Calu3 (cell line): ENCODE results near the gene GPR156. TPM values are rescaled to one million over a fixed set of nuclear protein-coding genes. Genes with fewer than 3 reads are reported as not detected.

Source experiments
- BruUV-seq: library from RNA; stranded (reverse); fragments of 400-500 nt; replicated peaks from 2 replicates; lab custom pipeline; 2021; lab: Mats Ljungman, UMichigan
- CTCF ChIA-PET: fragments of 300-600 bp; sonication (Branson Sonifier 250); formaldehyde crosslinking; loops from one replicate; lab custom pipeline; 2022; ENCODE audit warnings: antibody characterized with exemption; lab: Charles Lee
- DNase-seq: peaks from one replicate; pipeline ENCODE4 v3.0.0; 2022
- H3K27ac Mint-ChIP-seq: one replicate; pipeline ENCODE4 v1.8.0; 2022; ENCODE audit warnings: mixed read lengths; ENCODE audit not compliant: unreplicated experiment
- H3K27me3 Mint-ChIP-seq: one replicate; pipeline ENCODE4 v1.8.0; 2022; ENCODE audit warnings: mixed read lengths; ENCODE audit not compliant: unreplicated experiment
- H3K36me3 Mint-ChIP-seq: one replicate; pipeline ENCODE4 v1.8.0; 2022; ENCODE audit warnings: mild to moderate bottlenecking, moderate library complexity, mixed read lengths; ENCODE audit not compliant: insufficient read depth, unreplicated experiment
- H3K4me1 Mint-ChIP-seq: one replicate; pipeline ENCODE4 v1.8.0; 2022; ENCODE audit warnings: mild to moderate bottlenecking, low read depth, mixed read lengths; ENCODE audit not compliant: unreplicated experiment
- H3K4me3 Mint-ChIP-seq: one replicate; pipeline ENCODE4 v1.8.0; 2022; ENCODE audit warnings: mild to moderate bottlenecking, low read depth, moderate library complexity, mixed read lengths; ENCODE audit not compliant: unreplicated experiment
- H3K9me3 Mint-ChIP-seq: one replicate; pipeline ENCODE4 v1.8.0; 2022; ENCODE audit warnings: low read depth, mixed read lengths; ENCODE audit not compliant: unreplicated experiment
- intact Hi-C: fragments of 100-400 bp; cut with micrococcal nuclease; formaldehyde crosslinking; loops from one replicate; pipeline ENCODE4 v1.10.0; 2022; ENCODE audit not compliant: unreplicated experiment
- total RNA-seq: library from RNA; stranded (reverse); gene quantifications from 2 replicates; pipeline ENCODE4 v1.2.3, GENCODE V29; 2022
- TF ChIP-seq, protein P1 (sequence below): fragments of 200-600 bp; IDR thresholded peaks from one replicate; pipeline ENCODE4 v1.8.0; 2022; ENCODE audit warnings: antibody characterized with exemption; ENCODE audit not compliant: unreplicated experiment

The GPR156 gene
- total RNA-seq, 1 experiment from 2014 or later = 0.45 TPM

DNA sequence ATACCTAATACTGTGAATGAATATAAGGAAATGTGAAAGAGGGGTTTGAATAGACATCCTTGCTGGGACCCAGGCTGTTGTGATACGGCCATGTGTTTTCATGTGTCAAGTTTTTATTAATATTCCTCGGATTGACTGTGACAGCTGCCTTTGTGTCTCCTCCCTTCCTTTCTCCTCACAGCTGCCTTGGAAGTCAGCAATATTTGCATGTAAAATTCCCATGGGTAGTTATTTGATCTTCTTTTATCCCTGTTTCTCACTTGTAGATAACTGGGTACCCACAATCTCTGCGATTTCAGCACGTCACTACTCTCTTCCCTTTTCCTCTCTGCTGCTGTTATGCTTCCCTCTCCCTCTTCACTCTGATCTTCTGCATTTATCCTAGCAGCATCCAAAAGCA is 9.4 kb downstream of the GPR156 start:
- no TSS peak for BruUV-seq
- TF ChIP-seq, protein P1, sequence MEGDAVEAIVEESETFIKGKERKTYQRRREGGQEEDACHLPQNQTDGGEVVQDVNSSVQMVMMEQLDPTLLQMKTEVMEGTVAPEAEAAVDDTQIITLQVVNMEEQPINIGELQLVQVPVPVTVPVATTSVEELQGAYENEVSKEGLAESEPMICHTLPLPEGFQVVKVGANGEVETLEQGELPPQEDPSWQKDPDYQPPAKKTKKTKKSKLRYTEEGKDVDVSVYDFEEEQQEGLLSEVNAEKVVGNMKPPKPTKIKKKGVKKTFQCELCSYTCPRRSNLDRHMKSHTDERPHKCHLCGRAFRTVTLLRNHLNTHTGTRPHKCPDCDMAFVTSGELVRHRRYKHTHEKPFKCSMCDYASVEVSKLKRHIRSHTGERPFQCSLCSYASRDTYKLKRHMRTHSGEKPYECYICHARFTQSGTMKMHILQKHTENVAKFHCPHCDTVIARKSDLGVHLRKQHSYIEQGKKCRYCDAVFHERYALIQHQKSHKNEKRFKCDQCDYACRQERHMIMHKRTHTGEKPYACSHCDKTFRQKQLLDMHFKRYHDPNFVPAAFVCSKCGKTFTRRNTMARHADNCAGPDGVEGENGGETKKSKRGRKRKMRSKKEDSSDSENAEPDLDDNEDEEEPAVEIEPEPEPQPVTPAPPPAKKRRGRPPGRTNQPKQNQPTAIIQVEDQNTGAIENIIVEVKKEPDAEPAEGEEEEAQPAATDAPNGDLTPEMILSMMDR = no peak
- Mint-ChIP-seq H3K9me3 (no peaks in the 10 kb centered on the region), H3K4me3 (no peak overlapping the region), H3K36me3 (no peaks in the 10 kb centered on the region), H3K27me3 (peaks cover 26% of the 10 kb centered on the region), H3K27ac (no peak overlapping the region), H3K4me1 (peaks cover 4% of the 10 kb centered on the region)
- intact Hi-C loops = no loop called here
- no peak for DNase-seq
- CTCF ChIA-PET = no interaction called here

DNA sequence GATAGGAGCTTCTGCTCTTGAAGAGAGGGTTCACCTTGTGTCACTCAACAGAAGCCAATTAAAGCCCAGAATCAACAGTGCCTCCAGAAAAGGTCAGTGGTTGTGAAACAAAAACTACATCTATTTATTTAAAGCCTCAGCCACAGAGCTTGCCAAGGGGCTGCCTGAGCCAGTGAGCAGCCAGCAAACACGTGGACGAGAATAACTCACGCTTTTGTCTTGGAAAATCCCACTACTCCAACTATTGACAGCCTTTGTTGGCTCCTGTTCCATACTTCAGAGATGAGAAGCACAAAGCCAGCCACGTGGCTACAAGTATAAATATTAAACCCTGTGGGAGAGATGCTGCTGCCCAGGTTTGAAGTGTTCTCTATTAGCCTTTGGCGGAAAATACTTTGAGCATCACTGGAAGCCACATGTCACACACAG is 10.3 kb downstream of the GPR156 start:
- H3K4me3 Mint-ChIP-seq = no peak overlapping the region
- DNase-seq = no peak
- H3K36me3 Mint-ChIP-seq = no peaks in the 10 kb centered on the region
- CTCF ChIA-PET = interaction anchor here (0.7 kb wide), 1 partner anchor 66 kb away, joined by 3 read pairs; no protein-coding TSS in a partner anchor
- peaks cover 26% of the 10 kb centered on the region for H3K27me3 Mint-ChIP-seq
- TF ChIP-seq, protein P1 = no peak
- no TSS peak for BruUV-seq
- no peaks in the 10 kb centered on the region for H3K9me3 Mint-ChIP-seq
- no peak overlapping the region for H3K27ac Mint-ChIP-seq
- no peaks in the 10 kb centered on the region for H3K4me1 Mint-ChIP-seq
- intact Hi-C loops = no loop called here

DNA sequence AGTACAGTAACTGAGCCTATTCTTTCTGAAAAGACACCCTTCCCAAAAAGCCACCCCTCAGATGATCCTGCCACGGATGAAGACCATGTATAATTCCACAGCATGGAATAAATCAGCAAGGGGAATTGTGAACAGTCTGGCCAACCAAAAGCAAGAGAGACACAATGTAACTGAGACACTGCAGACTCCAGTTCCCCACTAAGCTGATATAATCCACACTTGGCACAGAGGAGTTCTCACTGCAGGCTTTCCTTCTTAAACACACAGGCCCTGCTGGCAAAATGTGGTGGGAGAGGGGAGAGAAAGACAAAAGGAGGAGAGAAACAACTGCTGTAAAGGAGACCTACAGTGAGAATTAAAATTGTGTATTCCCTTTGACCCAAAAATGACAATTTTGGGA is 12.7 kb downstream of the GPR156 start:
- intact Hi-C loops = no loop called here
- Mint-ChIP-seq H3K4me1 (no peaks in the 10 kb centered on the region), H3K4me3 (no peak overlapping the region), H3K27ac (no peak overlapping the region), H3K9me3 (no peaks in the 10 kb centered on the region), H3K36me3 (no peaks in the 10 kb centered on the region), H3K27me3 (peaks cover 21% of the 10 kb centered on the region)
- no peak for DNase-seq
- no TSS peak for BruUV-seq
- TF ChIP-seq, protein P1 = no peak
- CTCF ChIA-PET = interaction anchor here (1.0 kb wide), 1 partner anchor 145 kb away, joined by 3 read pairs; no protein-coding TSS in a partner anchor

DNA sequence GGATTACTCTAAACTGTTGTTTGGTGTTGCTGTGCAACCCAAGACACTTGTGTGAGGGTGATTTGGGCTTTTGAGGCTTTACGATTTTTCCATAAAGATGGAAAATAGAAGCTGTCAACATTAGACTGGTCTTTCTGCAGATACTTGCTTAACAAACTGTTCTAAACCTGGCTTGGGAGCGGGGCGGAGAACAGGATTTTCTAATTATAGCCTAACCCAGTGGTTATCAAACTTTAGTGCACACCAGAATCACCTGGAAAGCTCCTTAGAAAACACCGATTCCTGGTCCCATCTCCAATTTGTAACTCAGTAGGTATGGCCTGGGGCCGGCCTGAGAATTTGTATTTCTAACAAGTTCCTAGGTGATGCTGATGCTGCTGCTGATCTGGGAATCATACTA is 19.0 kb downstream of the GPR156 start:
- H3K4me3 Mint-ChIP-seq = no peak overlapping the region
- H3K4me1 Mint-ChIP-seq = no peaks in the 10 kb centered on the region
- no peak for DNase-seq
- TF ChIP-seq, protein P1 = no peak
- intact Hi-C loops = no loop called here
- CTCF ChIA-PET = no interaction called here
- H3K27ac Mint-ChIP-seq = no peak overlapping the region
- no peaks in the 10 kb centered on the region for H3K9me3 Mint-ChIP-seq
- H3K36me3 Mint-ChIP-seq = no peaks in the 10 kb centered on the region
- no TSS peak for BruUV-seq
- peaks cover 13% of the 10 kb centered on the region for H3K27me3 Mint-ChIP-seq
